IMR-90 (cell line): ENCODE data around the gene KAZN. TPM values are rescaled to one million over a fixed set of nuclear protein-coding genes. Genes with fewer than 3 reads are reported as not detected.

Source experiments
- ATAC-seq: fragments of 200-7000 bp; cut with Tn5 transposase; 2 replicates; pipeline ENCODE4 v1.9.1; 2020; ENCODE audit warnings: low read depth, mild to moderate bottlenecking, moderate library complexity
- BruUV-seq: library from RNA; stranded (reverse); fragments of 400-500 nt; replicated peaks from 2 replicates; lab custom pipeline; 2021; lab: Mats Ljungman, UMichigan
- CTCF ChIA-PET: fragments of 300-600 bp; formaldehyde crosslinking; extraction: SDS; loops from one replicate; lab custom pipeline; 2021; ENCODE audit warnings: antibody characterized with exemption; lab: Yijun Ruan, JAX
- POLR2A ChIA-PET: fragments of 300-600 bp; sonication (Branson Sonifier 250); formaldehyde crosslinking; loops from one replicate; lab custom pipeline; 2022; ENCODE audit warnings: antibody characterized with exemption; ENCODE audit not compliant: unreplicated experiment; lab: Charles Lee
- DNase-seq: peaks from one replicate; pipeline ENCODE4 v3.0.0; 2013
- H2AFZ ChIP-seq: replicated peaks from 2 replicates; pipeline ENCODE3; 2013; ENCODE audit warnings: low read length, mild to moderate bottlenecking; ENCODE audit not compliant: poor library complexity
- H2AK5ac ChIP-seq: 2 replicates; pipeline ENCODE4 v1.6.1; 2013; ENCODE audit warnings: low read depth, low read length, inconsistent platforms
- H2AK9ac ChIP-seq: replicated peaks from 2 replicates; pipeline ENCODE3; 2013; ENCODE audit warnings: mild to moderate bottlenecking, low read depth, low read length, moderate library complexity; ENCODE audit not compliant: poor library complexity
- H2BK120ac ChIP-seq: 2 replicates; pipeline ENCODE4 v1.6.1; 2013; ENCODE audit warnings: low read depth, low read length, inconsistent platforms
- H2BK15ac ChIP-seq: 3 replicates; pipeline ENCODE4 v1.6.1; 2013; ENCODE audit warnings: low read depth, low read length, inconsistent platforms
- H2BK20ac ChIP-seq: 2 replicates; pipeline ENCODE4 v1.6.1; 2013; ENCODE audit warnings: low read depth, mild to moderate bottlenecking, inconsistent platforms, low read length, moderate library complexity
- H2BK5ac ChIP-seq: 2 replicates; pipeline ENCODE4 v1.6.1; 2013; ENCODE audit warnings: mild to moderate bottlenecking, low read depth, low read length, inconsistent platforms; ENCODE audit not compliant: poor library complexity, severe bottlenecking
- H3K14ac ChIP-seq: replicated peaks from 2 replicates; pipeline ENCODE4 v1.6.1; 2013; ENCODE audit warnings: low read depth, low read length, inconsistent platforms
- H3K18ac ChIP-seq: 2 replicates; pipeline ENCODE4 v1.6.1; 2013; ENCODE audit warnings: low read depth, low read length, control low read depth
- H3K23ac ChIP-seq: 2 replicates; pipeline ENCODE4 v1.6.1; 2013; ENCODE audit warnings: low read depth, low read length, inconsistent platforms
- H3K27ac ChIP-seq: 2 replicates; pipeline ENCODE4 v1.5.1; 2013; ENCODE audit warnings: mild to moderate bottlenecking, control low read depth, low read length; ENCODE audit not compliant: insufficient read depth
- H3K27me3 ChIP-seq: 2 replicates; pipeline ENCODE4 v1.6.1; 2013; ENCODE audit warnings: low read length; ENCODE audit not compliant: control insufficient read depth, insufficient read depth
- H3K36me3 ChIP-seq: 2 replicates; pipeline ENCODE4 v1.6.1; 2013; ENCODE audit warnings: low read length, mixed read lengths; ENCODE audit not compliant: control insufficient read depth, insufficient read depth
- H3K4ac ChIP-seq: 2 replicates; pipeline ENCODE4 v1.6.1; 2013; ENCODE audit warnings: low read depth, low read length, inconsistent platforms
- H3K4me1 ChIP-seq: 2 replicates; pipeline ENCODE4 v1.6.1; 2013; ENCODE audit warnings: low read length, mixed read lengths; ENCODE audit not compliant: control insufficient read depth, insufficient read depth
- H3K4me2 ChIP-seq: 2 replicates; pipeline ENCODE4 v1.6.1; 2013; ENCODE audit warnings: low read depth, mild to moderate bottlenecking, control low read depth, low read length, moderate library complexity
- H3K4me3 ChIP-seq: 2 replicates; pipeline ENCODE4 v1.5.1; 2013; ENCODE audit warnings: low read depth, mild to moderate bottlenecking, control low read depth, low read length, moderate library complexity; ENCODE audit not compliant: insufficient read depth
- H3K56ac ChIP-seq: 2 replicates; pipeline ENCODE4 v1.6.1; 2013; ENCODE audit warnings: low read length, inconsistent platforms; ENCODE audit not compliant: insufficient read depth; ENCODE audit errors: extremely low read depth
- H3K79me1 ChIP-seq, 2 experiments: 2 replicates each; pipeline ENCODE4 v1.6.1; 2013; ENCODE audit warnings: low read length in 2 of 2, inconsistent platforms in 1 of 2, low read depth in 1 of 2
- H3K9ac ChIP-seq: 2 replicates; pipeline ENCODE4 v1.6.1; 2013; ENCODE audit warnings: low read depth, low read length, control low read depth
- H3K9me1 ChIP-seq: 2 replicates; pipeline ENCODE4 v1.6.1; 2013; ENCODE audit warnings: low read length, inconsistent platforms; ENCODE audit not compliant: insufficient read depth
- H3K9me3 ChIP-seq: 2 replicates; pipeline ENCODE4 v1.6.1; 2013; ENCODE audit warnings: low read length; ENCODE audit not compliant: control insufficient read depth, insufficient read depth
- H4K20me1 ChIP-seq: 2 replicates; pipeline ENCODE4 v1.6.1; 2013; ENCODE audit warnings: low read length, inconsistent platforms; ENCODE audit not compliant: insufficient read depth
- H4K5ac ChIP-seq: 2 replicates; pipeline ENCODE4 v1.6.1; 2013; ENCODE audit warnings: mild to moderate bottlenecking, low read depth, low read length, control low read depth
- H4K8ac ChIP-seq, 2 experiments: 2 replicates each; pipeline ENCODE4 v1.6.1; 2013; ENCODE audit warnings: low read depth in 2 of 2, low read length in 2 of 2, control low read depth in 1 of 2, inconsistent platforms in 1 of 2
- H4K91ac ChIP-seq: 2 replicates; pipeline ENCODE4 v1.6.1; 2013; ENCODE audit warnings: low read depth, low read length, inconsistent platforms; ENCODE audit not compliant: insufficient read depth
- BHLHE40 ChIP-seq: fragments of 150-350 bp; IDR thresholded peaks from 2 replicates; pipeline ENCODE4 v1.6.1; 2016; ENCODE audit warnings: mild to moderate bottlenecking, low read depth, low read length
- CHD1 ChIP-seq: IDR thresholded peaks from 2 replicates; pipeline ENCODE4 v1.6.1; 2012; ENCODE audit warnings: low read depth, low read length, improper control_type of control experiment
- MAZ ChIP-seq: IDR thresholded peaks from 2 replicates; pipeline ENCODE4 v1.6.1; 2012; ENCODE audit warnings: low read depth, mild to moderate bottlenecking, low read length, improper control_type of control experiment, moderate library complexity, borderline replicate concordance
- MXI1 ChIP-seq: IDR thresholded peaks from 2 replicates; pipeline ENCODE4 v1.6.1; 2012; ENCODE audit warnings: low read depth, mild to moderate bottlenecking, low read length, moderate library complexity, borderline replicate concordance
- POLR2A ChIP-seq: IDR thresholded peaks from 2 replicates; pipeline ENCODE4 v1.6.1; 2012; ENCODE audit warnings: mild to moderate bottlenecking, low read depth, low read length
- RAD21 ChIP-seq: IDR thresholded peaks from 2 replicates; pipeline ENCODE4 v1.6.1; 2012; ENCODE audit warnings: low read length, improper control_type of control experiment
- RFX5 ChIP-seq: IDR thresholded peaks from 2 replicates; pipeline ENCODE4 v1.8.0; 2012; ENCODE audit warnings: low read depth, mild to moderate bottlenecking, low read length, moderate library complexity
- WGBS, 2 experiments: methylation state at CpG; one replicate each; pipeline versions ENCODE4 v1.1.5 to v1.1.7; 2013; ENCODE audit warnings: missing lambda C conversion rate in 2 of 2; ENCODE audit not compliant: insufficient read length in 1 of 2; ENCODE audit errors: extremely low coverage in 2 of 2; 5-methylcytosine and 5-hydroxymethylcytosine counted together
- dilution Hi-C: fragments of 300-500 bp; cut with HindIII; formaldehyde crosslinking; loops from one replicate; pipeline ENCODE4 v1.14.3; 2018; ENCODE audit warnings: low sequenced_read_pairs; ENCODE audit not compliant: unreplicated experiment
- in situ Hi-C: fragments of 300-500 bp; cut with MboI; formaldehyde crosslinking; loops from 3 replicates; pipeline ENCODE4 v1.14.3; 2019; ENCODE audit warnings: low sequenced_read_pairs, inconsistent platforms, mixed read lengths
- intact Hi-C: fragments of 100-400 bp; cut with micrococcal nuclease; formaldehyde crosslinking; loops from 2 replicates; pipeline ENCODE4 v1.10.0; 2022
- polyA plus RNA-seq, 3 experiments: library from polyadenylated mRNA; depleted of rRNA; stranded (reverse); fragments of >200 nt; gene quantifications; 2 replicates each; pipeline ENCODE4 v1.2.3, GENCODE V29; 2012; ENCODE audit warnings: low replicate concordance in 1 of 3
- total RNA-seq: library from RNA; depleted of rRNA; stranded (reverse); fragments of >200 nt; gene quantifications from 2 replicates; pipeline ENCODE4 v1.2.3, GENCODE V29; 2012
- TF ChIP-seq, protein P1 (sequence below): conservative IDR thresholded peaks from 2 replicates; pipeline ENCODE4 v1.5.1; 2012; ENCODE audit warnings: mild to moderate bottlenecking, low read depth, low read length, improper control_type of control experiment
- TF ChIP-seq, protein P2 (sequence below): fragments of 150-350 bp; IDR thresholded peaks from 2 replicates; pipeline ENCODE4 v1.6.1; 2017; ENCODE audit warnings: mild to moderate bottlenecking, antibody characterized with exemption, low read length, low read depth

KAZN gene
- total and polyA plus RNA-seq, 2 of the 4 experiments (the other 2 are of a cell fraction) = 5.2 to 10.5 TPM

DNA sequence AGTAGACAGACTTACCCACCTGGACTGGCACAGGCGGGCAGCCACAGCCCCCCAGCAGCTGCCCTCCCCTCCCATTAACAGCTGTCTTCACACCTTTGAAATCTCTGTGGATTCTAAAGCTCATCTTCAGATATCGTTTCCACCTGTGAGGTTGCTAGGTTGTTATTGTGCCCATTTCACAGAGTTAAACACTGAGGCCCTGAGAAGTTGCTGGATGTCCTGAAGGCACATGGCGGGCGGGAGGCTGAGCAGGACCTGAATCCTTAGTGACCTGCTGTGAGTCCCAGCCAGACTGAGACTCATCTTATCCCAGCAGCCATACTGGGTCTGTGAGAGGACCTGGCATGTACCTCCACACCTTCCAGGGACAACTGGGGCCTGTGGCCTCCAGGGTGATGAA is 420.3 kb downstream of the KAZN start:
- Histone ChIP-seq H3K4me3 (no peak overlapping the region), H2BK5ac (no peak overlapping the region), H2AK9ac (no peak overlapping the region), H3K9me3 (no peaks in the 10 kb centered on the region), H3K14ac (no peak overlapping the region), H3K79me1 (peaks cover 17 to 37% of the 10 kb centered on the region in 2 experiments), H4K20me1 (peaks cover 19% of the 10 kb centered on the region), H3K4me2 (no peak overlapping the region), H3K23ac (no peak overlapping the region), H3K4ac (no peak overlapping the region), H3K56ac (no peak overlapping the region), H3K9ac (no peak overlapping the region), H3K36me3 (no peaks in the 10 kb centered on the region), H2BK120ac (no peak overlapping the region), H2AFZ (no peak overlapping the region), H2BK15ac (no peak overlapping the region), H3K27me3 (no peaks in the 10 kb centered on the region), H4K8ac (no peak overlapping the region), H3K27ac (no peak overlapping the region), H3K18ac (no peak overlapping the region), H4K91ac (no peak overlapping the region), H2AK5ac (no peak overlapping the region), H2BK20ac (no peak overlapping the region), H3K9me1 (peaks cover 11% of the 10 kb centered on the region; the same call in 1 of the 2 replicates), H3K4me1 (peaks cover 8% of the 10 kb centered on the region), H4K5ac (no peak overlapping the region)
- CTCF ChIA-PET = interaction anchor here (1.7 kb wide), 1 partner anchor 9 kb away, joined by 6 read pairs; no protein-coding TSS in a partner anchor
- BruUV-seq = no TSS peak
- DNase-seq (no peak), ATAC-seq (no peak)
- TF ChIP-seq MAZ (no peak), BHLHE40 (no peak), POLR2A (no peak), RFX5 (no peak), RAD21 (no peak), CHD1 (no peak), MXI1 (no peak)
- TF ChIP-seq, protein P1, sequence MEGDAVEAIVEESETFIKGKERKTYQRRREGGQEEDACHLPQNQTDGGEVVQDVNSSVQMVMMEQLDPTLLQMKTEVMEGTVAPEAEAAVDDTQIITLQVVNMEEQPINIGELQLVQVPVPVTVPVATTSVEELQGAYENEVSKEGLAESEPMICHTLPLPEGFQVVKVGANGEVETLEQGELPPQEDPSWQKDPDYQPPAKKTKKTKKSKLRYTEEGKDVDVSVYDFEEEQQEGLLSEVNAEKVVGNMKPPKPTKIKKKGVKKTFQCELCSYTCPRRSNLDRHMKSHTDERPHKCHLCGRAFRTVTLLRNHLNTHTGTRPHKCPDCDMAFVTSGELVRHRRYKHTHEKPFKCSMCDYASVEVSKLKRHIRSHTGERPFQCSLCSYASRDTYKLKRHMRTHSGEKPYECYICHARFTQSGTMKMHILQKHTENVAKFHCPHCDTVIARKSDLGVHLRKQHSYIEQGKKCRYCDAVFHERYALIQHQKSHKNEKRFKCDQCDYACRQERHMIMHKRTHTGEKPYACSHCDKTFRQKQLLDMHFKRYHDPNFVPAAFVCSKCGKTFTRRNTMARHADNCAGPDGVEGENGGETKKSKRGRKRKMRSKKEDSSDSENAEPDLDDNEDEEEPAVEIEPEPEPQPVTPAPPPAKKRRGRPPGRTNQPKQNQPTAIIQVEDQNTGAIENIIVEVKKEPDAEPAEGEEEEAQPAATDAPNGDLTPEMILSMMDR = no peak
- TF ChIP-seq, protein P2, sequence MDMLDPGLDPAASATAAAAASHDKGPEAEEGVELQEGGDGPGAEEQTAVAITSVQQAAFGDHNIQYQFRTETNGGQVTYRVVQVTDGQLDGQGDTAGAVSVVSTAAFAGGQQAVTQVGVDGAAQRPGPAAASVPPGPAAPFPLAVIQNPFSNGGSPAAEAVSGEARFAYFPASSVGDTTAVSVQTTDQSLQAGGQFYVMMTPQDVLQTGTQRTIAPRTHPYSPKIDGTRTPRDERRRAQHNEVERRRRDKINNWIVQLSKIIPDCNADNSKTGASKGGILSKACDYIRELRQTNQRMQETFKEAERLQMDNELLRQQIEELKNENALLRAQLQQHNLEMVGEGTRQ = no peak
- in situ Hi-C loops (no loop called here), intact Hi-C loops (no loop called here), dilution Hi-C loops (no loop called here)
- WGBS, 2 experiments = 100% methylated on average over 1 of the region's 4 CpGs; no CpG with 5 or more reads in 1 of the 2 experiments
- POLR2A ChIA-PET = no interaction called here
